Measurements from ENCODE around the gene ZNF417.

- TF ChIP-seq, protein P1, sequence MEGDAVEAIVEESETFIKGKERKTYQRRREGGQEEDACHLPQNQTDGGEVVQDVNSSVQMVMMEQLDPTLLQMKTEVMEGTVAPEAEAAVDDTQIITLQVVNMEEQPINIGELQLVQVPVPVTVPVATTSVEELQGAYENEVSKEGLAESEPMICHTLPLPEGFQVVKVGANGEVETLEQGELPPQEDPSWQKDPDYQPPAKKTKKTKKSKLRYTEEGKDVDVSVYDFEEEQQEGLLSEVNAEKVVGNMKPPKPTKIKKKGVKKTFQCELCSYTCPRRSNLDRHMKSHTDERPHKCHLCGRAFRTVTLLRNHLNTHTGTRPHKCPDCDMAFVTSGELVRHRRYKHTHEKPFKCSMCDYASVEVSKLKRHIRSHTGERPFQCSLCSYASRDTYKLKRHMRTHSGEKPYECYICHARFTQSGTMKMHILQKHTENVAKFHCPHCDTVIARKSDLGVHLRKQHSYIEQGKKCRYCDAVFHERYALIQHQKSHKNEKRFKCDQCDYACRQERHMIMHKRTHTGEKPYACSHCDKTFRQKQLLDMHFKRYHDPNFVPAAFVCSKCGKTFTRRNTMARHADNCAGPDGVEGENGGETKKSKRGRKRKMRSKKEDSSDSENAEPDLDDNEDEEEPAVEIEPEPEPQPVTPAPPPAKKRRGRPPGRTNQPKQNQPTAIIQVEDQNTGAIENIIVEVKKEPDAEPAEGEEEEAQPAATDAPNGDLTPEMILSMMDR (IDR thresholded peaks at IDR 0.05) = no peak
- no peak for TF ChIP-seq POLR2A (IDR thresholded peaks at IDR 0.05)
Observed at GRCh38 chr19:57888107-57888559, 28.3 kb downstream of the ZNF417 start.

Measured in breast epithelium (tissue), 3 donors.